ENCODE data around the gene DYNC2H1.

DYNC2H1 gene

GRCh38 chr11:103515283-103515682 lies 406.1 kb downstream of the DYNC2H1 start:
- H3K27ac ChIP-seq (ENCODE audit: insufficient read depth, low read depth, low read length, poor library complexity, severe bottlenecking) = no peak overlapping the region
- H3K9me3 ChIP-seq (ENCODE audit: control insufficient read depth, low read length) = no peaks in the 10 kb centered on the region
- H3K27me3 ChIP-seq (ENCODE audit: control insufficient read depth, insufficient read depth, low read length, poor library complexity, severe bottlenecking) = no peaks in the 10 kb centered on the region
- H3K4me1 ChIP-seq (ENCODE audit: control insufficient read depth, insufficient read depth, low read length) = no peaks in the 10 kb centered on the region
- no peak overlapping the region for H3K4me3 ChIP-seq (ENCODE audit: insufficient read depth, low read depth, low read length)
- no peaks in the 10 kb centered on the region for H3K36me3 ChIP-seq (ENCODE audit: control insufficient read depth, insufficient read depth, low read length)
- 90 to 100% methylated on average over 1 of the region's 1 CpG for WGBS, 2 experiments

- Histone ChIP-seq H3K4me3 (ENCODE audit: insufficient read depth, low read depth, low read length) (no peak overlapping the region), H3K36me3 (ENCODE audit: control insufficient read depth, insufficient read depth, low read length) (no peaks in the 10 kb centered on the region), H3K4me1 (ENCODE audit: control insufficient read depth, insufficient read depth, low read length) (no peaks in the 10 kb centered on the region), H3K27ac (ENCODE audit: insufficient read depth, low read depth, low read length, poor library complexity, severe bottlenecking) (no peak overlapping the region), H3K9me3 (ENCODE audit: control insufficient read depth, low read length) (no peaks in the 10 kb centered on the region), H3K27me3 (ENCODE audit: control insufficient read depth, insufficient read depth, low read length, poor library complexity, severe bottlenecking) (no peaks in the 10 kb centered on the region)
- WGBS, 2 experiments = 100% methylated on average over 3 of the region's 3 CpGs; no CpG with 5 or more reads in 1 of the 2 experiments
These were observed 411.6 kb downstream of the DYNC2H1 start for GRCh38 chr11:103520792-103521191.

DNA sequence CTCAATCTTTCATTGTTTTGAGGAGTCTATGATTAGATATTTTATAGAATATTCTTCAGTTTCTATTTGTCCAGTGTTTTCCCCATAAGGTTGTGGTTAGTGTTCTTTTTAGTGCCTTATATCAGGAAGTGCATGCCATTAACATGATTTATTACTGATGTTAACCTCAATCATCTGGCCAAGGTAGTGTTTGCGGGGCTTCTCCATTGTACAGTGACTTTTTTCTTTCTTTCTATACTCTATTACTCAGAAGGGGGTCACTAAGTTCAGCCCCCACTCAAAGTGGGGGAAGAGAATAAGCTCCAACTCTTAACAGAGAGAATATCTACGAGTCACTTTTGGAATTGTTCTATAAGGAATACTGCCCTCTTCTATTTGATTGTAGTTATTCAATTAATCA lies 415.8 kb downstream of the DYNC2H1 start:
- WGBS, 2 experiments = 100% methylated on average over 1 to 2 of the region's 2 CpGs
- Histone ChIP-seq H3K4me3 (ENCODE audit: insufficient read depth, low read depth, low read length) (no peak overlapping the region), H3K36me3 (ENCODE audit: control insufficient read depth, insufficient read depth, low read length) (no peaks in the 10 kb centered on the region), H3K27ac (ENCODE audit: insufficient read depth, low read depth, low read length, poor library complexity, severe bottlenecking) (no peak overlapping the region), H3K9me3 (ENCODE audit: control insufficient read depth, low read length) (no peaks in the 10 kb centered on the region), H3K4me1 (ENCODE audit: control insufficient read depth, insufficient read depth, low read length) (peaks cover 6% of the 10 kb centered on the region), H3K27me3 (ENCODE audit: control insufficient read depth, insufficient read depth, low read length, poor library complexity, severe bottlenecking) (no peaks in the 10 kb centered on the region)

DNA sequence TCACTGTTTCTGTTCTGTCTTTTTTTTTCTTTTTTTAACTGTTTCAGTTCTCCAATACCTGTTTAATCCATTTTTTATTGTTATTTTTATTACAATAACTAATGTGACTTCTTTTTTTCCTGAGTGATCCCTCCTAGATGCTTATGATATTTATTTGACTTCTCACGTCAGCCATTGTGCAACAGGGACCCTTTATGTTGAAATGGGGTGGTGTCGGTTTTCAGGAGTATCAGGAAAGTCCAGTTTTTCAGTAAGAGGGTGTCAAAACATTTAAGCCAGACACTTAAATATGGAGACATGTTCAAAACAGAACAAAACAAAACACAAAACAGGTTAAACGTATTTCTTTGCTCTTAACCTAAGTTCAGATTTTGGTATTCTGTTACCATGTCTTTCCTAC lies 418.8 kb downstream of the DYNC2H1 start:
- Histone ChIP-seq H3K27me3 (ENCODE audit: control insufficient read depth, insufficient read depth, low read length, poor library complexity, severe bottlenecking) (no peaks in the 10 kb centered on the region), H3K4me1 (ENCODE audit: control insufficient read depth, insufficient read depth, low read length) (peaks cover 6% of the 10 kb centered on the region), H3K4me3 (ENCODE audit: insufficient read depth, low read depth, low read length) (no peak overlapping the region), H3K27ac (ENCODE audit: insufficient read depth, low read depth, low read length, poor library complexity, severe bottlenecking) (no peak overlapping the region), H3K9me3 (ENCODE audit: control insufficient read depth, low read length) (no peaks in the 10 kb centered on the region), H3K36me3 (ENCODE audit: control insufficient read depth, insufficient read depth, low read length) (no peaks in the 10 kb centered on the region)
- WGBS, 2 experiments = 96 to 100% methylated on average over 1 to 2 of the region's 3 CpGs

GRCh38 chr11:103528596-103528995 lies 419.4 kb downstream of the DYNC2H1 start:
- Histone ChIP-seq H3K27ac (ENCODE audit: insufficient read depth, low read depth, low read length, poor library complexity, severe bottlenecking) (no peak overlapping the region), H3K27me3 (ENCODE audit: control insufficient read depth, insufficient read depth, low read length, poor library complexity, severe bottlenecking) (no peaks in the 10 kb centered on the region), H3K4me1 (ENCODE audit: control insufficient read depth, insufficient read depth, low read length) (peaks cover 6% of the 10 kb centered on the region), H3K4me3 (ENCODE audit: insufficient read depth, low read depth, low read length) (no peak overlapping the region), H3K36me3 (ENCODE audit: control insufficient read depth, insufficient read depth, low read length) (no peaks in the 10 kb centered on the region), H3K9me3 (ENCODE audit: control insufficient read depth, low read length) (no peaks in the 10 kb centered on the region)
- whole genome bisulfite sequencing, 2 experiments = 54 to 68% methylated on average over 2 of the region's 2 CpGs

GRCh38 chr11:103529181-103529684 lies 420.0 kb downstream of the DYNC2H1 start:
- Histone ChIP-seq H3K9me3 (ENCODE audit: control insufficient read depth, low read length) (no peaks in the 10 kb centered on the region), H3K4me1 (ENCODE audit: control insufficient read depth, insufficient read depth, low read length) (peaks cover 6% of the 10 kb centered on the region), H3K36me3 (ENCODE audit: control insufficient read depth, insufficient read depth, low read length) (no peaks in the 10 kb centered on the region), H3K4me3 (ENCODE audit: insufficient read depth, low read depth, low read length) (no peak overlapping the region), H3K27ac (ENCODE audit: insufficient read depth, low read depth, low read length, poor library complexity, severe bottlenecking) (no peak overlapping the region), H3K27me3 (ENCODE audit: control insufficient read depth, insufficient read depth, low read length, poor library complexity, severe bottlenecking) (no peaks in the 10 kb centered on the region)
- WGBS, 2 experiments = 95 to 97% methylated on average over 2 of the region's 4 CpGs

Data from ectodermal cell (in vitro differentiated cells).